Measurements from ENCODE around the gene SLCO2A1.

DNA sequence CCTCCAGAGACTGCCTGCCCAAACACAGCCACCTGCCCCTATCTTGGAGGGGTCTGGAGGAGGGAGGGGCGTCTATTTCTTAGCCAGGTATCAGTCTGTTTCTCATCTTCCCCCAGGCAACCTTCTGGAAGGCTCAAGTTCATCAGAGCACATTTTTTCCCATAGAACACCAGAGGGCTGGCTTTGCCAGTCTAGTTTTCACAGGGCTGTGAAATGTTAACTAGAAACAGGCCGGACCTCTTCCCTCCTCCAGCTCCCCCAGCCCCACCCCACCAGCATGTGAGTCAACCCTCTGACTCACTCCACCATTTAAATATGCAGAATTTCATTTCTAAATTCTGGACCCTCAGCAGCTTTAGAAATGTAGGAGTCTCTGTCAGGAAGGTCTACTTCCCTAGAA is 66.9 kb downstream of the SLCO2A1 start:
- TF ChIP-seq, protein P1, sequence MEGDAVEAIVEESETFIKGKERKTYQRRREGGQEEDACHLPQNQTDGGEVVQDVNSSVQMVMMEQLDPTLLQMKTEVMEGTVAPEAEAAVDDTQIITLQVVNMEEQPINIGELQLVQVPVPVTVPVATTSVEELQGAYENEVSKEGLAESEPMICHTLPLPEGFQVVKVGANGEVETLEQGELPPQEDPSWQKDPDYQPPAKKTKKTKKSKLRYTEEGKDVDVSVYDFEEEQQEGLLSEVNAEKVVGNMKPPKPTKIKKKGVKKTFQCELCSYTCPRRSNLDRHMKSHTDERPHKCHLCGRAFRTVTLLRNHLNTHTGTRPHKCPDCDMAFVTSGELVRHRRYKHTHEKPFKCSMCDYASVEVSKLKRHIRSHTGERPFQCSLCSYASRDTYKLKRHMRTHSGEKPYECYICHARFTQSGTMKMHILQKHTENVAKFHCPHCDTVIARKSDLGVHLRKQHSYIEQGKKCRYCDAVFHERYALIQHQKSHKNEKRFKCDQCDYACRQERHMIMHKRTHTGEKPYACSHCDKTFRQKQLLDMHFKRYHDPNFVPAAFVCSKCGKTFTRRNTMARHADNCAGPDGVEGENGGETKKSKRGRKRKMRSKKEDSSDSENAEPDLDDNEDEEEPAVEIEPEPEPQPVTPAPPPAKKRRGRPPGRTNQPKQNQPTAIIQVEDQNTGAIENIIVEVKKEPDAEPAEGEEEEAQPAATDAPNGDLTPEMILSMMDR (IDR thresholded peaks at IDR 0.05), result no peak
- TF ChIP-seq POLR2A (IDR thresholded peaks at IDR 0.05), result no peak
